ENCODE measurements around the gene A3GALT2. TPM values are rescaled to one million over a fixed set of nuclear protein-coding genes. Genes with fewer than 3 reads are reported as not detected.
A peak's percentile ranks its signal among the peaks of the same experiment; 100 is the strongest.

Gene A3GALT2
- total RNA-seq, 1 experiment from 2014 or later, result not detected

DNA sequence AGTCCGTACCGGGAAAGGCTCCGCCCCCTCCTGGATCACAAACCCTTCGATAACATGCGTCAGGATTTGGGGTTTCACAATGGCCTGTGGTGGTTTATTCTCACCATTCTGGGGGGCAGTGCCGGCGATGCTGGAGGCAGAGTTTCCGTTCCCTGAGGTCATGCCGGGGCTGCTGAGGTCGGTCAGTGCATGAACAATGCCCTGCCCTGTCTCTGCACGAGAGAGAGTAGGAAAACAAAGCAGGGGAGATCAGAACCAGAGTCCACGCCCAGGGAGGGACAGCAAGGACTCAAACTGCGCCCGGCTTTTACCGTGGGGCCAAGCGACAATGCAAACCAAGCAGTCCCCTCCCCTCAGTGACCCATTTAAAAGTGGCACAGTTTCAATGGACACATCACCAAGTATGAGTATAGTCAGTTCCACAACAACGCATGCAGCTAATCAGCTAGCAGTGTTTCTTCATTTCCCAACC is 13.2 kb upstream of the A3GALT2 start:
- peaks cover 30% of the 10 kb centered on the region for H3K36me3 ChIP-seq (ENCODE audit: control insufficient read depth, insufficient read depth, low read length)
- H3K4me3 ChIP-seq (ENCODE audit: low read depth in 2 of 2, low read length in 2 of 2), result no peak overlapping the region
- CTCF ChIA-PET, result no interaction called here
- POLR2A ChIA-PET, result no interaction called here
- in situ Hi-C loops (cut with HindIII; ENCODE audit: low pct_unique_long_range_greater_than_20kb, low sequenced_read_pairs), result no loop called here
- H3K9me3 ChIP-seq (ENCODE audit: control insufficient read depth, insufficient read depth, low read depth, low read length), result no peaks in the 10 kb centered on the region
- no TSS peak for BruUV-seq (replicated peaks)
- H3K27me3 ChIP-seq (ENCODE audit: control insufficient read depth, insufficient read depth, low read length), result no peaks in the 10 kb centered on the region
- ATAC-seq (no peak), DNase-seq (ENCODE audit: low read depth, low spot score) (no peak)
- peaks cover 67% of the 10 kb centered on the region for H3K4me1 ChIP-seq (ENCODE audit: control insufficient read depth, insufficient read depth, low read length)
- peak overlapping the region; percentile 72 for H3K27ac ChIP-seq (ENCODE audit: low read length)
- intact Hi-C loops (cut with micrococcal nuclease; ENCODE audit: unreplicated experiment), result no loop called here
- TF ChIP-seq SIN3A (IDR thresholded peaks at IDR 0.05; ENCODE audit: borderline replicate concordance, insufficient read depth, low read depth, low read length), result no peak
- no peak for TF ChIP-seq POLR2AphosphoS5 (IDR thresholded peaks at IDR 0.05; ENCODE audit: low read depth, low read length)
- no peak for TF ChIP-seq TCF7L2 (IDR thresholded peaks at IDR 0.05; ENCODE audit: low read depth, low read length)
- TF ChIP-seq, protein P1, sequence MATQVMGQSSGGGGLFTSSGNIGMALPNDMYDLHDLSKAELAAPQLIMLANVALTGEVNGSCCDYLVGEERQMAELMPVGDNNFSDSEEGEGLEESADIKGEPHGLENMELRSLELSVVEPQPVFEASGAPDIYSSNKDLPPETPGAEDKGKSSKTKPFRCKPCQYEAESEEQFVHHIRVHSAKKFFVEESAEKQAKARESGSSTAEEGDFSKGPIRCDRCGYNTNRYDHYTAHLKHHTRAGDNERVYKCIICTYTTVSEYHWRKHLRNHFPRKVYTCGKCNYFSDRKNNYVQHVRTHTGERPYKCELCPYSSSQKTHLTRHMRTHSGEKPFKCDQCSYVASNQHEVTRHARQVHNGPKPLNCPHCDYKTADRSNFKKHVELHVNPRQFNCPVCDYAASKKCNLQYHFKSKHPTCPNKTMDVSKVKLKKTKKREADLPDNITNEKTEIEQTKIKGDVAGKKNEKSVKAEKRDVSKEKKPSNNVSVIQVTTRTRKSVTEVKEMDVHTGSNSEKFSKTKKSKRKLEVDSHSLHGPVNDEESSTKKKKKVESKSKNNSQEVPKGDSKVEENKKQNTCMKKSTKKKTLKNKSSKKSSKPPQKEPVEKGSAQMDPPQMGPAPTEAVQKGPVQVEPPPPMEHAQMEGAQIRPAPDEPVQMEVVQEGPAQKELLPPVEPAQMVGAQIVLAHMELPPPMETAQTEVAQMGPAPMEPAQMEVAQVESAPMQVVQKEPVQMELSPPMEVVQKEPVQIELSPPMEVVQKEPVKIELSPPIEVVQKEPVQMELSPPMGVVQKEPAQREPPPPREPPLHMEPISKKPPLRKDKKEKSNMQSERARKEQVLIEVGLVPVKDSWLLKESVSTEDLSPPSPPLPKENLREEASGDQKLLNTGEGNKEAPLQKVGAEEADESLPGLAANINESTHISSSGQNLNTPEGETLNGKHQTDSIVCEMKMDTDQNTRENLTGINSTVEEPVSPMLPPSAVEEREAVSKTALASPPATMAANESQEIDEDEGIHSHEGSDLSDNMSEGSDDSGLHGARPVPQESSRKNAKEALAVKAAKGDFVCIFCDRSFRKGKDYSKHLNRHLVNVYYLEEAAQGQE (IDR thresholded peaks at IDR 0.05; ENCODE audit: insufficient read depth in 1 of 2, low read depth in 2 of 2, low read length in 1 of 2), result no peak
- TF ChIP-seq, protein P2, sequence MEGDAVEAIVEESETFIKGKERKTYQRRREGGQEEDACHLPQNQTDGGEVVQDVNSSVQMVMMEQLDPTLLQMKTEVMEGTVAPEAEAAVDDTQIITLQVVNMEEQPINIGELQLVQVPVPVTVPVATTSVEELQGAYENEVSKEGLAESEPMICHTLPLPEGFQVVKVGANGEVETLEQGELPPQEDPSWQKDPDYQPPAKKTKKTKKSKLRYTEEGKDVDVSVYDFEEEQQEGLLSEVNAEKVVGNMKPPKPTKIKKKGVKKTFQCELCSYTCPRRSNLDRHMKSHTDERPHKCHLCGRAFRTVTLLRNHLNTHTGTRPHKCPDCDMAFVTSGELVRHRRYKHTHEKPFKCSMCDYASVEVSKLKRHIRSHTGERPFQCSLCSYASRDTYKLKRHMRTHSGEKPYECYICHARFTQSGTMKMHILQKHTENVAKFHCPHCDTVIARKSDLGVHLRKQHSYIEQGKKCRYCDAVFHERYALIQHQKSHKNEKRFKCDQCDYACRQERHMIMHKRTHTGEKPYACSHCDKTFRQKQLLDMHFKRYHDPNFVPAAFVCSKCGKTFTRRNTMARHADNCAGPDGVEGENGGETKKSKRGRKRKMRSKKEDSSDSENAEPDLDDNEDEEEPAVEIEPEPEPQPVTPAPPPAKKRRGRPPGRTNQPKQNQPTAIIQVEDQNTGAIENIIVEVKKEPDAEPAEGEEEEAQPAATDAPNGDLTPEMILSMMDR (IDR thresholded peaks at IDR 0.05), result no peak

DNA sequence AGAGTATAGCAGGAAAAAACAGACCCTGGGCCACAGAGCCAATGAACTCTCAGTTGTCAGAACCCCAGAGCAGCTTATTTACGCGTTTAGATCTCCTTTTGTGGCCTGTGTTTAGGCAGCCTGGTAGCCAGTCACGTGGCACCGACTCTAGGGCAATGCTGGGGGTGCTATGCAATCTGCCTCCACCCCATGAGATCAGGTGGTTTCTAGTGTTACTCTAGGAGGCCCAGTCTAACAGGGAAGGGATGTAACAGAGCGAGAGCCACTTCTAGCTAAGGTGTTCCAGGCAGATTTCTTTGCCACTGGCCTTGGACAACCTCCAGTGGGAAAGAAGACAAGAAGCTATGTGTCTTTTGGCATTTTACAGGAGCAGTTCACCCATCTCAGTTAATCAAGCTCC is 12.0 kb upstream of the A3GALT2 start:
- ATAC-seq, result no peak
- Histone ChIP-seq H3K27ac (ENCODE audit: low read length) (peak overlapping the region; percentile 72), H3K36me3 (ENCODE audit: control insufficient read depth, insufficient read depth, low read length) (peaks cover 40% of the 10 kb centered on the region), H3K27me3 (ENCODE audit: control insufficient read depth, insufficient read depth, low read length) (no peaks in the 10 kb centered on the region), H3K4me3 (ENCODE audit: low read depth in 2 of 2, low read length in 2 of 2) (no peak overlapping the region), H3K4me1 (ENCODE audit: control insufficient read depth, insufficient read depth, low read length) (peaks cover 55% of the 10 kb centered on the region), H3K9me3 (ENCODE audit: control insufficient read depth, insufficient read depth, low read depth, low read length) (no peaks in the 10 kb centered on the region)
- no TSS peak for BruUV-seq (replicated peaks)
- DNase-seq (ENCODE audit: low read depth, low spot score), result no peak
- POLR2A ChIA-PET, result no interaction called here
- CTCF ChIA-PET, result no interaction called here
- intact Hi-C loops (cut with micrococcal nuclease; ENCODE audit: unreplicated experiment) (no loop called here), in situ Hi-C loops (cut with HindIII; ENCODE audit: low pct_unique_long_range_greater_than_20kb, low sequenced_read_pairs) (no loop called here)
- TF ChIP-seq TCF7L2 (IDR thresholded peaks at IDR 0.05; ENCODE audit: low read depth, low read length), result no peak
- TF ChIP-seq, protein P2 (IDR thresholded peaks at IDR 0.05), result no peak
